IgD-negative memory B cell (primary cell): ENCODE measurements around the gene SWSAP1. TPM values are rescaled to one million over a fixed set of nuclear protein-coding genes. Genes with fewer than 3 reads are reported as not detected.

ENCODE experiments used
- H3K27ac Mint-ChIP-seq, 3 donors: one replicate each; pipeline ENCODE4 v1.8.0; 2020 to 2022; ENCODE audit warnings: mild to moderate bottlenecking in 3 of 3, mixed read lengths in 3 of 3, moderate library complexity in 1 of 3
- H3K27me3 Mint-ChIP-seq: one replicate; pipeline ENCODE4 v1.8.0; 2021; ENCODE audit warnings: mixed read lengths
- H3K36me3 Mint-ChIP-seq: one replicate; pipeline ENCODE4 v1.8.0; 2020; ENCODE audit warnings: mild to moderate bottlenecking, mixed read lengths
- H3K4me1 Mint-ChIP-seq, 3 donors: one replicate each; pipeline ENCODE4 v1.8.0; 2020 to 2022; ENCODE audit warnings: mixed read lengths in 3 of 3, mild to moderate bottlenecking in 1 of 3
- H3K4me3 Mint-ChIP-seq, 4 donors: one replicate each; pipeline ENCODE4 v1.8.0; 2020 to 2022; ENCODE audit warnings: mild to moderate bottlenecking in 4 of 4, mixed read lengths in 4 of 4, moderate library complexity in 3 of 4
- H3K9me3 Mint-ChIP-seq, 3 donors: one replicate each; pipeline ENCODE4 v1.8.0; 2020 to 2021; ENCODE audit warnings: mixed read lengths in 3 of 3, mild to moderate bottlenecking in 1 of 3
- polyA plus RNA-seq: library from polyadenylated mRNA; unstranded; fragments of 300-500 nt; fragmentation: Illumina TruSeq; gene quantifications from one replicate; pipeline ENCODE4 v1.2.3, GENCODE V29; 2021

Gene SWSAP1
- polyA plus RNA-seq, 1 donor from 2014 or later, result 6.4 TPM

- H3K4me3 Mint-ChIP-seq, result peak overlapping the region; percentile 8 to 92 (median 88)
- H3K27ac Mint-ChIP-seq, result peak overlapping the region in 2 of 3 donors; percentile 86 to 94
- H3K4me1 Mint-ChIP-seq, result peaks cover 18 to 28% (median 23%) of the 10 kb centered on the region in 3 donors
- H3K36me3 Mint-ChIP-seq, result no peaks in the 10 kb centered on the region
- H3K9me3 Mint-ChIP-seq, result no peaks in the 10 kb centered on the region
- peaks cover 32% of the 10 kb centered on the region for H3K27me3 Mint-ChIP-seq
Measured at GRCh38 chr19:11423164-11423790, 48.8 kb downstream of the SWSAP1 start.

DNA sequence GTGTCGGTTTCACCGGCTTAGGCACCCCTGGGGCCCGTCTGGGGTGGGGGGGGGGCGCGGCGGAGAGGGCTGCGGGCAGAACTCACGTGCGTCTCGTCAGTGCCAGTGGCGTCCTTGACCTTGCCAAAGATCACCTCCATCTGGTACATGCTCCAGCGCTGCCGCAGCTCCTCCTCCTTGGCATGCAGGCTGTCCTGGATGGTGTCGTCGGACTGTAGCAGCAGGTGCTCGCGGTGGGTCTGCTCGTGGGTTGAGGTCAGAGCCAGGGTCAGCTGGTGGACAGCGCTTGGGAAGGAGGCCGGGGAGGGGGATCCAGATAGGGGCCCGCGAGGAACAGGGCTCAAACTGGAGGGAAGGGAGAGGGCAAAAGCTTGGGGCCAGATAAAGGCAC is 49.3 kb downstream of the SWSAP1 start:
- Mint-ChIP-seq H3K36me3 (no peaks in the 10 kb centered on the region), H3K27ac (peak overlapping the region in 2 of 3 donors; percentile 6 to 78), H3K9me3 (no peaks in the 10 kb centered on the region), H3K4me3 (no peak overlapping the region), H3K27me3 (peaks cover 28% of the 10 kb centered on the region), H3K4me1 (peaks cover 18 to 27% (median 22%) of the 10 kb centered on the region in 3 donors)

Other genes starting within 250 kb of the SWSAP1 start
- gene SPC24, start 218.9 kb upstream of the SWSAP1 start, polyA plus RNA-seq, result not detected
- not detected for gene KANK2, start 177.1 kb upstream of the SWSAP1 start, polyA plus RNA-seq
- not detected for gene ANGPTL8, start 135.0 kb upstream of the SWSAP1 start, polyA plus RNA-seq
- 1.6 TPM for gene DOCK6, start 112.1 kb upstream of the SWSAP1 start, polyA plus RNA-seq
- gene TSPAN16, start 78.5 kb upstream of the SWSAP1 start, polyA plus RNA-seq, result not detected
- 2.7 TPM for gene RAB3D, start 35.0 kb upstream of the SWSAP1 start, polyA plus RNA-seq
- 101 TPM for gene TMEM205, start 28.4 kb upstream of the SWSAP1 start, polyA plus RNA-seq
- gene CCDC159, start 28.1 kb upstream of the SWSAP1 start, polyA plus RNA-seq, result 24.1 TPM
- gene PLPPR2, start 19.2 kb upstream of the SWSAP1 start, polyA plus RNA-seq, result 1.9 TPM
- gene EPOR, start 9.6 kb downstream of the SWSAP1 start, polyA plus RNA-seq, result 8.1 TPM
- gene RGL3, start 44.6 kb downstream of the SWSAP1 start, polyA plus RNA-seq, result 2.4 TPM
- gene ODAD3, start 60.5 kb downstream of the SWSAP1 start, polyA plus RNA-seq, result 0.89 TPM
- gene PRKCSH, start 61.0 kb downstream of the SWSAP1 start, polyA plus RNA-seq, result 77.5 TPM
- gene ELAVL3, start 106.4 kb downstream of the SWSAP1 start, polyA plus RNA-seq, result not detected
- gene ZNF653, start 131.2 kb downstream of the SWSAP1 start, polyA plus RNA-seq, result 4.3 TPM
- gene ECSIT, start 154.5 kb downstream of the SWSAP1 start, polyA plus RNA-seq, result 38.7 TPM
- gene CNN1, start 164.2 kb downstream of the SWSAP1 start, polyA plus RNA-seq, result not detected
- 183 TPM for gene ELOF1, start 184.6 kb downstream of the SWSAP1 start, polyA plus RNA-seq
- 109 TPM for gene ACP5, start 203.0 kb downstream of the SWSAP1 start, polyA plus RNA-seq
- gene ZNF627, start 222.8 kb downstream of the SWSAP1 start, polyA plus RNA-seq, result 7.7 TPM